HFFc6 (cell line): ENCODE data around the gene PYM1. TPM values are rescaled to one million over a fixed set of nuclear protein-coding genes. Genes with fewer than 3 reads are reported as not detected.

Experiments
- DNase-seq: peaks from one replicate; pipeline ENCODE4 v3.0.0-alpha.2; 2018
- H3K27ac Mint-ChIP-seq: 2 replicates; pipeline ENCODE4 v1.8.0; 2020; ENCODE audit warnings: mild to moderate bottlenecking, mixed read lengths
- H3K27me3 Mint-ChIP-seq: 2 replicates; pipeline ENCODE4 v1.8.0; 2021; ENCODE audit warnings: mild to moderate bottlenecking, moderate library complexity, mixed read lengths; ENCODE audit not compliant: insufficient read depth
- H3K36me3 Mint-ChIP-seq: 2 replicates; pipeline ENCODE4 v1.8.0; 2021; ENCODE audit warnings: low read depth, mixed read lengths
- H3K4me1 Mint-ChIP-seq: 2 replicates; pipeline ENCODE4 v1.8.0; 2020; ENCODE audit warnings: low read depth, mixed read lengths
- H3K4me3 Mint-ChIP-seq: 2 replicates; pipeline ENCODE4 v1.8.0; 2020; ENCODE audit warnings: mild to moderate bottlenecking, moderate library complexity, mixed read lengths
- H3K9me3 Mint-ChIP-seq: 2 replicates; pipeline ENCODE4 v1.8.0; 2020; ENCODE audit warnings: mild to moderate bottlenecking, mixed read lengths
- long read RNA-seq: library from polyadenylated mRNA; unstranded; transcript quantifications from one replicate; pipeline ENCODE4 v2.0.0, GENCODE V29; 2019
- total RNA-seq, 6 experiments: library from RNA; stranded (reverse); fragmentation: NEBNext Ultra II Directional; extraction: Animal tissue kit (Norgen Biotek cat#: 25700); gene quantifications; 2 replicates in 1 of 6; 3 replicates in 5 of 6; pipeline ENCODE4 v1.2.3, GENCODE V29; 2021
- TF ChIP-seq, protein P1 (sequence below): fragments of 200-600 bp; sonication (generic); IDR thresholded peaks from 2 replicates; pipeline ENCODE4 v1.5.0; 2021; ENCODE audit warnings: antibody characterized with exemption, mild to moderate bottlenecking

PYM1 gene
- total RNA-seq = 10 to 100 TPM; 25.0 to 32.3 (median 28.3) TPM
- long read RNA-seq, transcript PYM1-202 (3 exons, 1,073 nt) = minor isoform, 9 of 39 reads
- long read RNA-seq, transcript PYM1-203 (3 exons, 1,226 nt) = major isoform, 18 of 39 reads
- long read RNA-seq, partial matches to known transcripts = 1 of 39 reads
- long read RNA-seq, other reads (novel, unspliced or antisense) = 6 of 39 reads

DNA sequence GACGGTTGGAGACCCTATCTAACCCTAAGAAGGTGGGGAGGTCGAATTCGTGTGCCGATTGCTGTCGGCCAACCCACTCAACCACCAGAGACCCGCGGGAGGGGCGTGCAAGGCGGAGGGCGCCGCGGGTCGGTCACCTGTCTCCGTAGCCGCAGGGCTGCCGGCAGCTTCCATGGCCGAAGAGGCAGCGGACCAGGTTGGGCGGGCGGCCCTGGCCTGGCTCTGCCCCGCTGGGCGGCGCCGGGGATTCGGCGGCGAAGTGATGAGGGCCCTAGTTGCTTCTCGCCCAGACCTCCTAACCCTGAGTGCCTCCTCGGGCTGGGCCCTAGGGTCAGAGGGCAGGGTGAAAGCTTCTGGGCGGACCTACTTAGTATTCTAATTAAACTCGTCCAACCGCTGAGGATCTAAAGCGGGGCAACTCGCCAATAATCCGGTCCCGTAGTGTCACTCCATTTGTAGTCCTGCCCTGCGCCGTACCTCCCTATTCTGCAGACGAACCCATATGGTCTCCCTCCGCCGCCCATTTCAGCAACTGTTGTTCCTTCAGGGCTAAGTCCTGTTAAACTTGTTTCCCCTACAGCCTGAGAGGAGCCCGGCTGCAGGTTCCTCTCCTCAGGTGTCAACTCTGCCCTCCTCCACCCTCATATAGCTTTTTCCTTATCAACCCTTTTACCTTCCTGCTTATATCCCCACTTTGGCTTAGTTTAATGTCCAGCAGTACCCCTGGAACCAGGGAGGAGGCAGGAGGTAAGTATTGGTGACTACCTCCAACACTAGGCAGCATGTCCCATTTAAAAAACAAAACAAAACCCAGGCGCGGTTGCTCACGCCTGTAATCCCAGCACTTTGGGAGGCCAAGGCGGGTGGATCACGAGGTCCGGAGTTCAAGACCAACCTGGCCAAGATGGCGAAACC, at the start of gene PYM1:
TSS of gene PYM1 (minus strand) at position 307 of the 915 bp plus-strand sequence. CDS start at position 174, 133 bp downstream.
- no peaks in the 10 kb centered on the region for H3K9me3 Mint-ChIP-seq
- H3K27ac Mint-ChIP-seq = peak within 1 kb of the TSS; percentile 99
- peaks cover 16% of the 10 kb centered on the region for H3K36me3 Mint-ChIP-seq
- H3K27me3 Mint-ChIP-seq = peaks cover 1% of the 10 kb centered on the region
- peaks cover 59% of the 10 kb centered on the region for H3K4me1 Mint-ChIP-seq
- H3K4me3 Mint-ChIP-seq = peak within 1 kb of the TSS; percentile 99
- DNase-seq = peak; percentile 65
- TF ChIP-seq, protein P1, sequence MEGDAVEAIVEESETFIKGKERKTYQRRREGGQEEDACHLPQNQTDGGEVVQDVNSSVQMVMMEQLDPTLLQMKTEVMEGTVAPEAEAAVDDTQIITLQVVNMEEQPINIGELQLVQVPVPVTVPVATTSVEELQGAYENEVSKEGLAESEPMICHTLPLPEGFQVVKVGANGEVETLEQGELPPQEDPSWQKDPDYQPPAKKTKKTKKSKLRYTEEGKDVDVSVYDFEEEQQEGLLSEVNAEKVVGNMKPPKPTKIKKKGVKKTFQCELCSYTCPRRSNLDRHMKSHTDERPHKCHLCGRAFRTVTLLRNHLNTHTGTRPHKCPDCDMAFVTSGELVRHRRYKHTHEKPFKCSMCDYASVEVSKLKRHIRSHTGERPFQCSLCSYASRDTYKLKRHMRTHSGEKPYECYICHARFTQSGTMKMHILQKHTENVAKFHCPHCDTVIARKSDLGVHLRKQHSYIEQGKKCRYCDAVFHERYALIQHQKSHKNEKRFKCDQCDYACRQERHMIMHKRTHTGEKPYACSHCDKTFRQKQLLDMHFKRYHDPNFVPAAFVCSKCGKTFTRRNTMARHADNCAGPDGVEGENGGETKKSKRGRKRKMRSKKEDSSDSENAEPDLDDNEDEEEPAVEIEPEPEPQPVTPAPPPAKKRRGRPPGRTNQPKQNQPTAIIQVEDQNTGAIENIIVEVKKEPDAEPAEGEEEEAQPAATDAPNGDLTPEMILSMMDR = no peak

DNA sequence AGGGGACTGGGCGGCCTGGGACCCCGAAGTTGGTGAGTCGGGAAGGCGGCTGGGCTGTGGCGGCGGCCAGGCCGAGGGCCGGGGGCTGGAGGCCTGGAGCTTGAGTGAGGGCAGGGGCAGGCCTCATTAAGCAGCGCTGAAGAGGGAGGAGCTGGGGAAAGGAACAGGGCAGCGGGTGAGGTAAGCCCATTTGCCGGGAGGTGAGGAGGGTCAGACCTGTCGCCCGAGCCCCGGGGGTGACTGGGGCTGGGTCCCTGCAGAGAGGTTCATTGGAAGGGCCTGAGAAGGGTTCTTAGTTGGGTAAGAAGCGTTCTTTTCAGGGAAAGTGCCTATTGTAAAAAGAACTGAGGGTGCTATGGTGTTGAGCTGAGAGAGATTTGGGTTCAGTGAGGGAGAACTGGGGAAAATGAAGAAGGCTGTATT, 46.6 kb upstream of the PYM1 start:
- no peaks in the 10 kb centered on the region; the same call in 1 of the 2 replicates for H3K27me3 Mint-ChIP-seq
- peak; percentile 26 for DNase-seq

DNA sequence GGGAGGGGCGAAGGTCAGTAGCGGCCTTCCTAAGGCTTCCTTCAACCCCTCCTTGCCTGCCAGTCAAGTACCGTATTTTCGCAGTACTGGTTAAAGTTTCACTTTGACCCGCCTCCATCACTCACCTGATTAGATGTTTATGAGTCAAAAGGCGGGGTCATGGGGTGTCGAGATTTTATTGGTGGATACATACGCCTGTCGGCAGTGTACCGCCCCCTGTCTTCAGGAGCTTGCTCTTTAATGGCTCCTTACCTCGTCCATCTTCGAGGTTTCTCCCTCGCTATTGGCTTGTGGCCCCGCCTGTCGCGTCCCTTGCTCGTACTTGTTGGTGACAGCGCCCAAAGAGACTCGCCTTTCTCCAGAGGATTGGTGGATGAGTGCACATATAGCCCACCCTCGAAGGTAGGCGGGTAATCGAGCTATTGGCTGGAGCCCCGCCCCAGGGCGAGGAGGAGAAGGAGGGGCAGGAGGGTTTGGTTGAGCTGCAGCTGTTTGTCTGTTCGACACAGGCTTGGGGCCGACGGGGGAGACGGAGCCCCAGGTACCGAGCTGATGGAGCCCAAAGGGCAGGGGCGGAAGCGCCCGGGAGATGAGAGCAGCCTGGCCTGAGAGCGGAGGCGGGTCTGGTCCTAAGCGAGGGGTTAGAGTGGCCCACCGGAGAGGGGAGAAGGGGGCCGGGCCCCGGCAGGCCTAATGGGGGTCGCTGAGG, 46.1 kb upstream of the PYM1 start, which contains the start of gene RAB5B:
TSS of gene RAB5B (plus strand) at position 480 of the 709 bp plus-strand sequence. CDS start 12,883 bp downstream, outside the sequence.
- H3K27ac Mint-ChIP-seq = no peak within 1 kb of the TSS
- TF ChIP-seq, protein P1 = peak; percentile 80
- H3K9me3 Mint-ChIP-seq = no peaks in the 10 kb centered on the region
- no peaks in the 10 kb centered on the region; the same call in 1 of the 2 replicates for H3K27me3 Mint-ChIP-seq
- H3K4me1 Mint-ChIP-seq = peaks cover 18% of the 10 kb centered on the region
- H3K36me3 Mint-ChIP-seq = peaks cover 26% of the 10 kb centered on the region
- peak; percentile 100 for DNase-seq
- no peak within 1 kb of the TSS for H3K4me3 Mint-ChIP-seq

More for the DNA sequence above, 46.6 kb upstream of the PYM1 start:
- Mint-ChIP-seq H3K9me3 (no peaks in the 10 kb centered on the region), H3K27ac (no peak overlapping the region), H3K36me3 (peaks cover 31% of the 10 kb centered on the region), H3K4me3 (no peak overlapping the region), H3K4me1 (peaks cover 18% of the 10 kb centered on the region)
- TF ChIP-seq, protein P1 = no peak

DNA sequence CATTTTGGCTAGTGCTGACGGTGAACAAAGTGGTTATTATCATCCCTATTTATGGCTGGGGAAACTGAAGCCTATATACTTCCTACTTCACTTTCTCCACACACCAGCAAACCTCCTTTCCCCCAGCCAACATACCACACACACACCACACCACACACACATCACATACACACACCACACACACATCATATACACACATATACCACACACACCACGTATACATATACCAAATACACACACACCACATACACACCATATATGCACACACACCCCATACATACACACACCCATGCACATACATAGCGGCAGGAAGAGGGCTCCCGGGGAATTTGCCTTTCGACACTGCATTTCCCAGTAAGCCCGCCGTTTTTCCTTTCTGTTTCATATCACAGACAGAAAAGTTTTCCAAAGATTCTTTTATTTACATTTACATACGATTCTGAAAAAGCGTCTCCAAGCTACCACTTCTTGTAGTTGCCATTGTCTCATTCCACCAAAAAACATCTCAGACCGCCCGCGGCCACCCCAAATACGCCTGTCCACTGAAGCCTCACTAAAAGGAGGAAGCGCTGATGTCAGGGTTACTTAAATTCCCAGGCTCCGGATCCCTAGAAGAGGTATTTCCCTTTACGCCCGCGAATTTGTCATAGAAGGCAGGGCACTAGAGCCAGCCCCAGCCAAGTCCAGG, 45.4 kb upstream of the PYM1 start:
- Mint-ChIP-seq H3K27ac (no peak overlapping the region), H3K4me3 (no peak overlapping the region), H3K9me3 (no peaks in the 10 kb centered on the region), H3K4me1 (peaks cover 25% of the 10 kb centered on the region), H3K36me3 (peaks cover 21% of the 10 kb centered on the region), H3K27me3 (no peaks in the 10 kb centered on the region)
- TF ChIP-seq, protein P1 = no peak
- peak; percentile 22 for DNase-seq

DNA sequence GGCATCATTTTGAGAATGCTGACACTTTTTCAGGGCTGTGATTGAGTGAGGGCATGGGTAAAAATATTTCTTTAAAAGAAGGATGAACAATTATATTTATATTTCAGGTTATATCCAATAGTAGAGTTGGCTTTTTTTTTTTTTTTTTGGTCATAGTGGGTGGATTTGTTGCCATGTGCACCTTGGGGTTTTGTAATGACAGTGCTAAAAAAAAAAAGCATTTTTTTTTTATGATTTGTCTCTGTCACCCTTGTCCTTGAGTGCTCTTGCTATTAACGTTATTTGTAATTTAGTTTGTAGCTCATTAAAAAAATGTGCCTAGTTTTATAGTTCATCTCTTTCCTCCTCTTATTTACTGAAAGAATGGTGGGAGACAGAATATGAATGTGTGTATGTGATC, 44.8 kb upstream of the PYM1 start:
- no peaks in the 10 kb centered on the region for H3K9me3 Mint-ChIP-seq
- TF ChIP-seq, protein P1 = no peak
- peaks cover 31% of the 10 kb centered on the region for H3K4me1 Mint-ChIP-seq
- no peak for DNase-seq
- no peaks in the 10 kb centered on the region; the same call in 1 of the 2 replicates for H3K27me3 Mint-ChIP-seq
- H3K4me3 Mint-ChIP-seq = no peak overlapping the region
- no peak overlapping the region for H3K27ac Mint-ChIP-seq
- H3K36me3 Mint-ChIP-seq = peaks cover 21% of the 10 kb centered on the region
